HG02571 (cell line): ENCODE data around the gene ZNF277.

Experiments
- ATAC-seq: cut with Tn5 transposase; IDR thresholded peaks from one replicate; pipeline ENCODE4 v1.9.1; 2021; ENCODE audit warnings: mild to moderate bottlenecking, moderate library complexity; ENCODE audit not compliant: unreplicated experiment

Gene ZNF277

DNA sequence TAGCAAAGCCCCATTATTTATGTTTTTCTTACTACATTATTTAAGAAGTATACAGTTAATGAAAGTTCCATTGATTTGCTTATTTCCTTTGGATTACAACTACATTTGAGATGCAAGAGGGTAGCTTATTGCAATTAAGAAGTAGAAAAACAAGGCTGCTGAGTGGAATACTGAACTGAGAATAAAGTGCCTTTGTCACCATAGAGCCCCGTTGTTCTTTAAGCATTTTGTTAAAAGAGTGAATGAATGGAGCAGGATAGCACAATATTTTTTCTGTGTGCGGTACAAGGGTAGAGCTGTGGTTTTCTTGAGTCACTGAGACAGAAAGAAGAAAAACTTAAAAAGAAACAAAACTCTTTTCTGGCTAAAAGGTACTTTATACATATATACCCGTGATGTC lies 45.6 kb downstream of the ZNF277 start:
- no peak for ATAC-seq

GRCh38 chr7:112252691-112253090 lies 46.2 kb downstream of the ZNF277 start:
- ATAC-seq = no peak

- ATAC-seq = no peak
These were observed 47.7 kb downstream of the ZNF277 start for GRCh38 chr7:112254156-112254555.

GRCh38 chr7:112254709-112255387 lies 48.4 kb downstream of the ZNF277 start:
- no peak for ATAC-seq

DNA sequence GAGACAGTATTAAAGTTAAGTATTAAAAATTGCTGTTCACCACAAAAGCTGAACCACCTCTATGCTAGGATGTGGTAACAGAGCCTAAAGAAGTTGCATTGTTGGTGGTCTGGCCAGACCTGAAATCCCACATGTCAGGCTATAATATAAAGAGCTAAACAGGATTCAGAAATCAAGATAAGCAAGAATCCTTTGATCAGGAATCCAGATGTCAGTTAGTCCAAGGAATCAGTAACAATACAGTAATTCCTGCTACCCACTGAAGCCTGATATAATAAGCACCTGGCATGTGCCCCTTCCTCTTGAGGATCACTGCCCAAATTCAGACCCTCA lies 48.9 kb downstream of the ZNF277 start:
- no peak for ATAC-seq

GRCh38 chr7:112257073-112257472 lies 50.6 kb downstream of the ZNF277 start:
- ATAC-seq = no peak

- no peak for ATAC-seq
These were observed 54.4 kb downstream of the ZNF277 start for GRCh38 chr7:112260911-112261310.

DNA sequence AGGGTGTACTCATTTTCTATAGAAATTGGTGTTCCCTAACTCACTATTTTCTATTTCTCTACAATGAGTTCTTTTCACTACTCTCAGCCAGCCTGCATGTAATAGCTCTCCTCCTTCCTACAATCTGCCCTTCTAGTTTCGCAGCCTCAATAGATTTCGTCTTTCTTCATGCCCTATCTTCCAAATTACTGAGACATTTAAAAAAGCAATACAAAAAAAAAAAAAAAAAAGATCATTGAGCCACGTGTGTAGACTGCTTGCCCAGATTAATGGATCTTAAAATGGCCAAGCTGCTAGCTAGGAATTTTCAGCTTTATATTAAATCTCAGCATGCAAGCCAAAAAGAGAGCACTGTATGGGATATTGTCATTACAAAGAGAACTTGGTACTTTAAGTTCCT lies 55.5 kb downstream of the ZNF277 start:
- ATAC-seq = no peak

DNA sequence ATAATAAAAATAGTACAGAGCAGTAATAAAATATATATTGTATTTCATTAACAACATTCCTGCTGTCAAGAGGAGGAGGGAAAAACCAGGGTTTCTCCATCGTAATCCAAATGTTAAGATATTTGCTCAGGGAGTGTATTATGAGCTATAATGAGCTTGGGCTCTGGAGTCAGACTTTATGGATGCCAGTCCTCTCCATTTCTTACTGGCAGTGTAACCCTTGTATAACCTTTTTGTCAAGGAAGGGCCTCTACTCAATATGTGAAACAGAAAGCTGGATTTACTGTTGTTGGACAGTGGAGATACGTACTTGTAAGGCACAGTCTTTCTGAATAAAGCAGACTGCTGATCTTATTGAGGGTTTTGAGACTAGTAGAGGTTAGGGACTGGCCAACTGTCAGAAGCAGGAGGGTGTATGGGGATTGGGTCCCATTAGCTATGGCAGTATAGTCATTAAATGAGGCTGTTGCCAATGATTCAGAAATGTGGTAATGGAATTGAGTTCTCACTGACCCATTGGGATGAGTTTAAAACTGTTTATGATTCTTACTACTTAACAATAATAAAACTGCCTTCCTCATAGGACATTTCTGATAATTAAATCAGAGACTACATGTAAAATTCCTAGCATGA lies 56.5 kb downstream of the ZNF277 start:
- ATAC-seq = no peak

GRCh38 chr7:112263519-112263918 lies 57.0 kb downstream of the ZNF277 start:
- no peak for ATAC-seq

- ATAC-seq = no peak
These were observed 59.6 kb downstream of the ZNF277 start for GRCh38 chr7:112266141-112266540.

DNA sequence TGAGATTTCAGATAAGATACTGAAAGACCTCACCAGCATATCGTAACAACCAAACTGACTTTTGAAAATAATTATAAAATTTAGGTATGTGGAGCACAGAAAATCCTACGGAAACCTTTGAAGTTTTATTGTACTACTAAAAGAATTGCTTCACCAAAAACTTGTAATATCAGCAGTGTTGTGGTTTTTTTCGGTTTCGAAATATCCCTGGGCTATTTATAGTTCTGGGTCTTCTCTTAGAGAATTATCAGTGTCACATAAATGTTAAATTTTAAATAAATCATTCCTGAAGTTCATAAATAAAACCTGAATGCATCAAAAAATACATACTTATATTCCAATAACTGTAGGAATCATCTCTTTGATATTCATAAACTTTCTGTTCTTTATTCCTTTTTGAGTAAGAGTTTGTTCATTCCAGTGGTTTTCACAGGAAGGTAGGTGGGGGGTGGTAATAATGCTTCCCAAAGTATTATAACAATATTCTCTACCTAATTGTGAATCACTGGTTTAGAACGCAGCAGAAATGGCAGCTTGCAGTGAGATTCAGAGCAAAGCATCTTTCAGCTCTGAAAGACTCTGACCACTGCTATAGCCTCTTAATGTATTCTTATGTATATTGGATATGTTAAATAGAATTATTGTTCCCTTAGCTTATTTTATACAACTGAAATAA lies 60.2 kb downstream of the ZNF277 start:
- no peak for ATAC-seq

- ATAC-seq = no peak
These were observed 61.6 kb downstream of the ZNF277 start for GRCh38 chr7:112267944-112268691.

DNA sequence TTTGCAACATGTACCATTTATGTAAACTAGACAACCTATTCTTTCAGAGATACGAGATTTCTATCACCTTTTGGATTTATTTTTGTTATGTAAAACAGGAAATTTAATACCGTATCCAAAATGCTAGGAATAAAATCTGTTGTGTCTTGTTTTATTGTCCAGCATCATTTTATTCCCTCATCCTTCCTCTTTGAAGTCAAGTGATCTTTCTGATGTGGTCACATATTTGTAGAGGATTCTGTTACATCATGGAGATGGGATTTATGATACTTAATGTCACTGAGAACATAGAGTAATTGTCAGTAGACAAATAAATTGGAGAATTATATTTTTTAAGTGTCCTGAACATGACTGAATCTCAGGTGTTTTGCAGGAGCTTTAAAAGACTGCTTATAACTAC lies 64.7 kb downstream of the ZNF277 start:
- ATAC-seq = no peak

DNA sequence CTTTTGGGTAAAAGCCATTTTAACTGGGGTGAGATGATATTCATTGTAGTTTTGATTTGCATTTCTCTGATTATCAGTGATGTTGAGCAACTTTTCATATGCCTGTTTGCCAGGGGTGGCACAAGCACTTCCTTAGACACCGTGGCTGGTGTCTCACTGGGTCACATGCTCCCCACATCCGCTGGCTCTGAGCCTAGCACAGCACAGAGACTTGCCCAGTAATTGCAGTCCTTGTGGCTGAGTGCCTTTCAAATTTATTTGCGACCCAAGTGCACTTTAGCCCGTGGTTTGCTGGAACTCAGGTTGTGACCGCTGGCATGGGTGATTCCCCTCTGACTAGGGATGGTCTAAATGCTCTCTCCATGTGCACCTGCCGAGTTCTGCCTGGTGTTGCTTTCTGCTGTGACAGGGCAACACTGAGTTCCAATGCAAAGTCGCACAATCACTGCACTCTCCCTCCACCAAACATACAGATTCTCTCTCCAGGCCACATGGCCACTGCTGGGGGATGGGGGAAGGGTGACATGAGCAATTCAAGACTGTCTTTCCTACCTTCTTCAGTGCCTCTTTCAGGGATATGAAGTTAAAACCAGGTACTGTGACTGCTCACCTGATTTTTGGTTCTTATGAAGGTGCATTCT lies 66.5 kb downstream of the ZNF277 start:
- ATAC-seq = no peak

DNA sequence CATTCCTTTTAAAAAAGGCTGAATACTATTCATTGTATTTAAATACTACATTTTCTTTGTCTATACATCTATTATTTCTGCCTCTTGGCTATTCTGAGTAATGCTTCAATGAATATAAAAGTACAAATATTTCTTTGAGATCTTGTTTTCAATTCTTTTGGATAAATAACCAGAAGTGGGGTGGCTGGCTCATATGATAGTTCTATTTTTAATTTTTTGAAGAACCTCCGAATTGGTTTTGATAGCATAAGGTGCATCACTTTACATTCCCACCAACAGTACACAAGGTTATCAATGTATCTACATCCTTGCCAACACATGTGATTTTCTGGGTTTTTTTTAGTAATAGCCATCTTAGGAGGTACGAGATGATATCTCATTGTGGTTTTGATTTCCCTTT lies 72.5 kb downstream of the ZNF277 start:
- no peak for ATAC-seq

DNA sequence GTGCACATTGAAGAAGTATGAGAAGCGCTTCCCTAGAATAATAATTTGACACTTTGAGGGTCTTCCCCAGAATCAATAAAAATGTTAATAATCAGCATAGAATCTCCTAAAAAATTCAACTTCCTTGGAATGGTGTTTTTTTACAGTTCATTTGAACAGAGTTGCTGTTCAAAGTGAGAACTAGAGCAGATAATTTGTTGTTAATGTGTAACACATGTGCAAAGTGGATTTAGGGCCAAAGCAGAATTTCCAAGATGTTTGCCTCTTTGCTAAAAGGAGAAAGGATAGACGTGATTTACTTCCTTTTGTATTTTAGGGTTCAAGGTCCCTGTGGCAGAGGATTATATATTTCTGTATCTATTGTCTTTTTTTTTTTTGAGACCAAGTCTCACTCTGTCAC lies 73.8 kb downstream of the ZNF277 start:
- no peak for ATAC-seq

GRCh38 chr7:112282476-112283188 lies 76.1 kb downstream of the ZNF277 start:
- ATAC-seq = no peak

- peak; percentile 41 for ATAC-seq
These were observed 77.0 kb downstream of the ZNF277 start for GRCh38 chr7:112283382-112283910.
